ENCODE measurements around the gene TTLL3.
A peak's percentile ranks its signal among the peaks of the same experiment; 100 is the strongest.
"Not testable (repeated sequence)": the region's sequence is repeated elsewhere in the genome, so short reads cannot be mapped to it uniquely, and the experiment has no call there.

Gene TTLL3

DNA sequence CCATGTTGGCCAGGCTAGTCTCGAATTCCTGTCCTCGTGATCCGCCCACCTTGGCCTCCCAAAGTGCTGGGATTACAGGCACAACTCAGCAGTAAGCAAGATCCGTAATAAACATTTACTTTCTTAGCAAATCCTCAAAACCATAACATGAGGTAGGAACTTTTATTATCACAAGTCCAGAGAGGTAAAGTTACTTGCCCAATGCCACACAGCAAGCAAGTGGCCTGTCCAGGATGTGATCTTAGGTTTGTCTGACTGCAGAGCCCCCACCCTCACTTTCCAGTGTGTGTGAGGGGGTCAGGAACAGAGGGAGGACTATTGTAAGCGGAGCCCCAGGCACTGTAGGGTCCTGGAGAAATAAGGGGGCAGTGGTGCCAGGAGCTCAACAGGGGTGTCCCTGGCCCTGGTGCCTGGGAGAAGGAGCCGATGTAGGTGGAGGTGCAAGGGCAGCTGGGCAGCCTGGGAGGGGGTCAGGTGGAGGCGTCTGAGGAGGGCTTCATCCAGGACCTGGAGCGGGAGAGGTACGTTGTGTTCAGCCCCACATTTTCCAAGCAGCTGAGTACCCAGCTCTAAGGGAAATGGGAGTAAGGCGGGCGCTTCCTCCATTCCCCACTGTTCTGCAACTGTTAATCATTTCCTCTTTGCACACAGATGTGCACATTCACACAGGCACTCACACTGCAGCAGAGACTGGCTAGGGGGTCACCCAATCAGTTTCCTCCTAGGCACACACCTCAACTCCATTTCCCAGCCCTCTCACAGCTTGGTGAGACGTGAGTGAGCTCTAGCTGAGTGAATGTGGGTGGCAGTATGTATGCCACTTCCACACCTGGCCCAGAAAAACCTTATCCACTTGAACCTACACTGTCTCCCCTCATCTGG, 27.9 kb downstream of the TTLL3 start:
- no peak for DNase-seq (ENCODE audit: low read depth)

DNA sequence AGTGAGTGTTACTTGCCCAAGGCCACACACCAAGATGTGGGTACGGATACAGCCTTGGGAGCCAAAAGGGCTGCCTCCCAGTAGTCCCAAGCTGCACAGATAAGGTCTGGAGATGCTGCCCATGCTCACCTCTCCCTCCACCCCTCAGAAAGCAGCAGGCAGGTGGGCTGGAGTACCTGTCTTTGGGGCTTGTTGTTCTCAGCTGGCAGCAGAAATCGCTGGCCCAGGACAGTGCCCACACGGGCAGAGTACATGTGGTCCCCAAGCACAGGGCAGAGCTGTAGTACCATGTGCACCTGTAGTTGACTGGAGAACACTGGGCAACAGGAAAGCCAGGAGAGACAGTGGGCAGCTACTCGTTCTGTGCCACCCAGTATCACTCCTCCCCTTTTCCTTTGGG, 28.8 kb downstream of the TTLL3 start:
- DNase-seq (ENCODE audit: low read depth) = no peak

DNA sequence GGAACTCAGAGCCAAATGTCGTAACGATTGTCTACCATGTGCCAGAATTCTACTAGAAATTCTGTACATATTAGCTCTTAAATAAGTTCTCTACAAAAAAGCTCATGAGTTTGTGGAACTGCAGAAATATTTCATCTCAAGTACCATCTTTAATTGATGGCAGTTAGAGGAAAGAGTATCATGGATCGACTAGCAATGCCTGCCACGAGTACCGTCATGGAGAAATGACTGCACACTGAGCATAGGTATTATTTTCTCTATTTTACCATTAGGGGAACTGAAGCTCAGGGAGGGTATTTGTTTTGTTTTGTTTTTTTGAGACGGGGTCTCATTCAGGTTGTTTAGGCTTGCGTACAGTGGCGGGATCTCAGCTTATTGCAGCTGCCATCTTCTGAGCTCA, 31.0 kb downstream of the TTLL3 start:
- DNase-seq (ENCODE audit: low read depth) = no peak

DNA sequence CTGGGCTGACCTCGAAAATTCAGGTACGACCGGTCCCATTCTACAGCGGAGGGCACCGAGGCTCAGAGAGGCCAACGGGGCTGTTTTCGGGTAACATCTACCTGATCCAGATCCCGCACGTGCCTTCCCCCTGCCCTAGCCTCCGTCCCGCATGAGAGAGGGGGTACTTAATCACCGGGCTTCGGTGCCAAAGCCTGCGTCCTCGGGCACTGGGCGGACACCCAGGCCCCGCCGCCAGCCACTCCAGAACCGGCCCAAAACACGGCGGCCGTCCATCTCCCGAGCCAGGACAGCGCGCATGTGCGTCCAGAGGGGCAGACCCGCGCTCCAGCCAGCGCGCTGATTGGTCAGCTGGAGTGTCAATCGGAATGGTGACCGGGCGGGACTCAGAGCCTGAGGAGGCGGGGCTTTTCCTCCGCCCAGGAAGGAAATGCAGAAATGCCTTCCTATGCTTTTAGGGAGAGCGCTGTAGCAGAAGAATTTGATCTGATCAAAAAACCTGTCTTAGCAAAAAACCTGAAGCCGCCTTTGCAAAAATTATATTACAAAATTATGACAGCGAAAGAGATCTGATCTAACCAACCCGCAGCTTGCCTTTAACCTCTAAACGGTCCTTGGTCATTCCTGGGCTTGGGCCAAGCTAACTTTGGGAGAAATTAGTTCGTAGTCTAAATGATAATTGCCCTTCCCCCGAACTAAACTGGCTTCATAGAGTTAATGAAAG, 33.8 kb downstream of the TTLL3 start, which contains the start of gene RPUSD3:
RPUSD3 (minus strand) TSS at position 294 of the 724 bp plus-strand sequence; CDS start at position 276, 18 bp downstream.
- peak; percentile 95 for DNase-seq (ENCODE audit: low read depth)

GRCh38 chr3:9846231-9846630, 36.2 kb downstream of the TTLL3 start:
- DNase-seq (ENCODE audit: low read depth) = no peak

DNA sequence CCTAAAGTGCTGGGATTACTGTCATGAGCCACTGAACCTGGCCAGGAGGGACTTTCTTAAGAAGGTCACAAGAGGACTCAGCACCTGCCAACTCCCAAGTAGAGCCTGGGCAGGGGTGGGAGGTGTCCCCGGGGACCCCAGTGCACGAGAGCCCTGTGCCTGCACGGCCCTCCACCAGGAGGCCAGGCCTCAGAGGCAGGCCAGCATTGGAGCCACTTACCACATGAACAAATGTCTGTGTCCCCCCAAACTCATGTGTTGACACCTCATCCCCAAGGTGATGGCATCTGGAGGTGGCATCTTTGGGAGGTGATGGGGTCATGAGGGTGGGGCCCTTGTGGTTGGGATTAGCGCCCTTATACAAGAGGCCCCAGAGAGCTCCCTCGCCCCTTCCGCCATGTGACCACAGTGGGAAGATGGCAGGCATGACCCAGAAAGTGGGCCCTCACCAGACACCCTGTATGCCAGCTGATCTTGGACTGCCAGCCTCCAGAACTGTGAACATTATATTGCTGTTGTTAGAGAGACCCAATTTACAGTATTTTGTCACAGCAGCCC, 36.9 kb downstream of the TTLL3 start:
- no peak for DNase-seq (ENCODE audit: low read depth)

DNA sequence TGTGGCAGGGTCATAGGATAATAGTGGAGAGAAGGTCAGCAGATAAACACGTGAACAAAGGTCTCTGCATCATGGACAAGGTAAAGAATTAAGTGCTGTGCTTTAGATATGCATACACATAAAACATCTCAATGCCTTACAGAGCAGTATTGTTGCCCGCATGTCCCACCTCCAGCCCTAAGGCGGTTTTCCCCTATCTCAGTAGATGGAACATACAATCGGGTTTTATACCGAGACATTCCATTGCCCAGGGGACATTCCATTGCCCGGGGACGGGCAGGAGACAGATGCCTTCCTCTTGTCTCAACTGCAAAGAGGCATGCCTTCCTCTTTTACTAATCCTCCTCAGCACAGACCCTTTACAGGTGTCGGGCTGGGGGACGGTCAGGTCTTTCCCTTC, 37.8 kb downstream of the TTLL3 start:
- DNase-seq (ENCODE audit: low read depth) = not testable (repeated sequence)

DNA sequence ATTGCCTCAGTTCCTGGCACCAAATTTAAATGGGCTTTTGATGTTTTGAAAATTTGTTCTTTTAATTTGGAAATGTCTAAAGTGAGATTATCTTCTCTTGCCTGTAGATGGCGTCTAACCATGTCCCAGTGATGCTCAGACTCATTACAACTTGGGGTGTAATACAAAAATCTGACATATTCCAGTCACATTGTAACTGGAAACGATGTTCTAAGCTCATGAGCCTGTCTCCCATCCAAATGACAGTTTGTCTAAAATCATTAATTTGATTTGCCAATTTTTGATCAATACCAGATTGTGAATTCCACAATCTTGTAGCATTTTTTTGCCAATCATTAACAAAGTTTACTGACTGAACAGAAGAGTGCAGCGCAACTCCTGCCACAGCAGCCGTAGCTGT, 38.8 kb downstream of the TTLL3 start:
- not testable (repeated sequence) for DNase-seq (ENCODE audit: low read depth)

DNA sequence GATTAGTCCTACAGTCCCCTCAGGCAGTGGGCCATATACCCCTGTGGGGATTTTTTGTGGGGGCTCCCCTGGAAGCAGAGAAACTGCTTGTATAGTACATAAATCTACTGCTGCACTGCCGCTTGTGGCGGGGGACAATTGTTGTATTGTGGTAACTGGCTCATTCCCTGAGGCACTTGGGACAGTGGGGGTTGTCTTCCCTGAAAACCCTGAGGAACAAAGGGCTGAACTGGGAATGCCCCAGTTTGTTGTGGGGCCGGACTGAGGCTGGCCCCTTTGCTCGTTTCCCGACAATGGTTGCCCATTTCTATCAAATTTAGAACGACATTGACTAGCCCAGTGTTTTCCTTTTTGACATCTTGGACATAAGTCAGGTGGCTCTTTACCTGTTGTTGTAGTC, 41.3 kb downstream of the TTLL3 start:
- DNase-seq (ENCODE audit: low read depth) = not testable (repeated sequence)

DNA sequence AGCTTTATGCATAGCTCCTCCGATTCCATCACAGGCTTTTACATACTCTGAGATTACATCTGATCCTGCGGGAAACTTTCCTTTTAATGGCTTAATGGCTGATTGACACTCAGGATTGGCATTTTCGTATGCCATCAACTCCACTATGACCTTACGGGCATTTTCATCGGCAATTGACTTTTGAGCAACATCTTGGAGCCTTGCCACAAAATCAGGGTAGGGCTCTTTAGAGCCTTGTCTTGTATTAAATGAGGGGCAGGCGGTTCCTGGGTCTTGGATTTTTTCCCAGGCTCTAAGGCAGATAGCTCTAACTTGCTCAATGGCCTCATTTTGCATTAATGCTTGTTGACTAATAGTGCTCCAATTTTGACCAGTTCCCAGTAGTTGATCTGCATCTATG, 41.9 kb downstream of the TTLL3 start:
- DNase-seq (ENCODE audit: low read depth) = not testable (repeated sequence)

GRCh38 chr3:9852528-9852927, 42.5 kb downstream of the TTLL3 start:
- DNase-seq (ENCODE audit: low read depth) = no peak

- not testable (repeated sequence) for DNase-seq (ENCODE audit: low read depth)
Observed at GRCh38 chr3:9854291-9854940, 44.4 kb downstream of the TTLL3 start.

DNA sequence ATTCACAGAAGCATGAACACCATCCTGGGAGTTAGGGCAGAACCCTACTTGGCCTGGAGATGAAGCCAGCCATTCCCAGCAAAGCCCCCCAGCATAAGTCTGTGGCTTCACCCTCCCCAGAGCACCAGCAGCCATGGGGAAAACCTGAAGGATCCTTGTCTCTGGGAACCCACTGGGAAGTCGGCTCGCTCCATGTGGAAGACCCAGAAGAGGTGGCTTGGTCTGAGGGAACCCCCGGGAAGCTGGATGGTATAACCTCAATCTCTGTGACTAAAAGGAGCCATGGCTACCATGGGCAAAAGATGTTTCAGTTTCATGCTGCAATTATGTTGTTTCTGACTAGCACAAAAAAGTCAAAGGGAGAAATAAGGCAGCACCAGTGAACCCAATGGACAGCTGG, 45.5 kb downstream of the TTLL3 start:
- DNase-seq (ENCODE audit: low read depth) = no peak

DNA sequence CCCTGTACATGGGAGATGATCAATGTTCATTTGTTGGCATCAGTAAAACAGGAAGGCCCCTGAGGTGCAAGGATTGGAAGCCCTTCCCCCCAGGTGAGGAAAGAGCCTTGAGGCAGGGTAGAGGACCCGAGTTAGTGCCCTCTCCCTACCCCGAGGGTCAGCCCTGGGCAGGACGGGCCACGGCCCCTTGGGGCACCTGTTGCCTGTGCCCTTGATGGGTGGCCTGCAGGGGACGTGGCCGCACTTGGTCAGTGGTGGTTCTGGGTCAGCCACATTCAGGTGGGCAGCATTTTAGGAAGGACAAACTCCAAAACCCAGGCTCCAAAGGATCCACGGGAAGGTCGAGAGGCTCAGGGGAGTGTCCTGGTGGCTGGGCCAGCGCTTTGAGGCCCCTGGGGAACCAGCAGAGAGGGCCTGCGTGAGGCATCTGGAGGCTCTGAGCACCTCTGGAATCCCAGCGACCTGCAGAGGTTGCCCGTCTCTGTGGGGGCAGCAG, 49.5 kb downstream of the TTLL3 start:
- DNase-seq (ENCODE audit: low read depth) = no peak

- DNase-seq (ENCODE audit: low read depth) = no peak
Observed at GRCh38 chr3:9861201-9861600, 51.1 kb downstream of the TTLL3 start.

- DNase-seq (ENCODE audit: low read depth) = no peak
Observed at GRCh38 chr3:9861626-9862130, 51.6 kb downstream of the TTLL3 start.

GRCh38 chr3:9862391-9863057, 52.5 kb downstream of the TTLL3 start:
- no peak for DNase-seq (ENCODE audit: low read depth)

DNA sequence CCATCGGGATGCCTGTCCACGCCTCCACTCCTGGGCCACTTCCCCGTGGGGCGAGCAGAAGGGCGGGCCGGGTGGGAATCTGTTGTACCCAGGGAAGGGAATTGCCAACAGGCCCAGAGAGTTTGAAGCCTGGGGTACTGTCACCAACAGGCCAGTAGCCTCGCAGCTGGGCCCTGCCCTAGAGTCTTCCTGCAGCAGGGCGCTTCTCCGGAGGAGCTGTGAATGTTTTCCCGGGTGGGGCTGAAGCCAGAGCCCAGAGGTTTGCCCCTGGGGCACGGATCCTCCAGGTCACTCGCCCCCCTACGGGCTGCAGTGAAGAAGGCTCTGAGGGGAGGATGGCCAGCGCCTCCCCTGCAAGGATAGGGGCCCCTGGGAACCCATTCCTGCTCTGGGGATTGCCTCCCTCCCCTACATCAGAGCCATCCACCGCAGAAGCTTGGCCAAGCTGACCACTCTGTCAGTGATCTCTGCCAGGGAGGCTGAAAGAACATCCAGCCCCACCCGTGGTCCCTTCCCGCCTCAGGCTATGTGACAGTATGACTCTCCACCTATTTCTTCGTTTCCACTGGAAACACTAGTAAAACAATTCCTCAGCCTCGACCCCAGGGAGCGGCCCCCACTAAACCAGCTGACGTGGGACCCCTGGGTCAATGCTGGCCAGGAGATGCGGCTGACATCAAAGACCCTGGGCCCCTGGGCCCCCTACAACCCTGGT, 53.2 kb downstream of the TTLL3 start:
- no peak for DNase-seq (ENCODE audit: low read depth)

DNA sequence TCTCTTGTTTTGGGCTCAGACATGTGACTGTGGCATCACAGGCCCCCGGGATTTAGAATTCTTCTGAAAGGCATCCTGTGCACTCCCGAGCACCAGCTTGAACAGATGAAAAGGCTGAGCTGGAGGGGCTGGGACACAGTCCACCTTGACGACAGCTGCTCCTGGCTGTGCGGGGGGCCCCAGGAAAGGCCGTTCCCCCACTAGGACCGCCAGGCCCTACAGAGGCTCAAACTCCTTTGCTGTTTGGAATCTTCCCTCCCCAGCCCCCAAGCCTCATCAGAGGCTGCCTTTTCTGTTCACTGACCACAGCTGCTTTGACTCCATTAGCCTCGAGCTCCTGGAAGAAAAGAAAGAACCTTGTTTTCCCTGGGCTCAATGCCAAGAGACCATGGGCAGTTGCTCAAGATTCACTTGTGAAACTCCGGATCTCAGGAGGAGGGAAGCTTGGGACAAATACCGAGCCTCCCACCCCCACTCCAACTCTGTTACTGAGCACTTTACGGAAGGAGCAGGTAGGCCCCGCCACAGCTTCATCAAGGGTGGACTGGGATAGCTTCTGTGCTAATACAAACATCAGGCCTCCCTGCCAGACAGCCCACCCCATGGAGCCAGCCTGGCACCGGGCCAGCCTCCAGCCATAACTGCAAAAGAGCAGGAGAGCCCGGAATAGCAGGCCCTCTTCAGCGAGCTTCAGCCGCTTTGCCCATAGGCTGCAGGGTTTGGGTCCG, 54.3 kb downstream of the TTLL3 start:
- no peak for DNase-seq (ENCODE audit: low read depth)

- not testable (repeated sequence) for DNase-seq (ENCODE audit: low read depth)
Observed at GRCh38 chr3:9865125-9865637, 55.1 kb downstream of the TTLL3 start.

Data from T follicular helper cell (primary cell).